ENCODE measurements around the gene CAMK2N1.

- no peak for TF ChIP-seq POLR2A (IDR thresholded peaks at IDR 0.05)
- TF ChIP-seq, protein P1, sequence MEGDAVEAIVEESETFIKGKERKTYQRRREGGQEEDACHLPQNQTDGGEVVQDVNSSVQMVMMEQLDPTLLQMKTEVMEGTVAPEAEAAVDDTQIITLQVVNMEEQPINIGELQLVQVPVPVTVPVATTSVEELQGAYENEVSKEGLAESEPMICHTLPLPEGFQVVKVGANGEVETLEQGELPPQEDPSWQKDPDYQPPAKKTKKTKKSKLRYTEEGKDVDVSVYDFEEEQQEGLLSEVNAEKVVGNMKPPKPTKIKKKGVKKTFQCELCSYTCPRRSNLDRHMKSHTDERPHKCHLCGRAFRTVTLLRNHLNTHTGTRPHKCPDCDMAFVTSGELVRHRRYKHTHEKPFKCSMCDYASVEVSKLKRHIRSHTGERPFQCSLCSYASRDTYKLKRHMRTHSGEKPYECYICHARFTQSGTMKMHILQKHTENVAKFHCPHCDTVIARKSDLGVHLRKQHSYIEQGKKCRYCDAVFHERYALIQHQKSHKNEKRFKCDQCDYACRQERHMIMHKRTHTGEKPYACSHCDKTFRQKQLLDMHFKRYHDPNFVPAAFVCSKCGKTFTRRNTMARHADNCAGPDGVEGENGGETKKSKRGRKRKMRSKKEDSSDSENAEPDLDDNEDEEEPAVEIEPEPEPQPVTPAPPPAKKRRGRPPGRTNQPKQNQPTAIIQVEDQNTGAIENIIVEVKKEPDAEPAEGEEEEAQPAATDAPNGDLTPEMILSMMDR (IDR thresholded peaks at IDR 0.05): no peak
Measured at GRCh38 chr1:20499718-20500117, 13.7 kb upstream of the CAMK2N1 start.
